Neural progenitor cell (in vitro differentiated cells): Measurements from ENCODE around the gene RHBDF1. TPM values are rescaled to one million over a fixed set of nuclear protein-coding genes. Genes with fewer than 3 reads are reported as not detected.
A peak's percentile ranks its signal among the peaks of the same experiment; 100 is the strongest.
"Not testable (repeated sequence)": the region's sequence is repeated elsewhere in the genome, so short reads cannot be mapped to it uniquely, and the experiment has no call there.

ENCODE experiments used
- DNase-seq: peaks from one replicate; pipeline ENCODE4 v3.0.0-alpha.2; 2016; ENCODE audit warnings: low spot score
- H2AFZ ChIP-seq: fragments of 200-600 bp; sonication (generic); replicated peaks from 2 replicates; pipeline ENCODE4 v1.6.1; 2016; ENCODE audit warnings: antibody characterized with exemption
- H3F3A ChIP-seq: fragments of 200-600 bp; sonication (generic); 2 replicates; pipeline ENCODE4 v1.6.1; 2016; ENCODE audit warnings: antibody characterized with exemption, low read depth
- H3K27ac ChIP-seq: fragments of 200-600 bp; sonication (generic); 2 replicates; pipeline ENCODE4 v1.5.1; 2016; ENCODE audit warnings: mild to moderate bottlenecking
- H3K27me3 ChIP-seq: fragments of 200-600 bp; sonication (generic); 2 replicates; pipeline ENCODE4 v1.6.1; 2016; ENCODE audit warnings: mild to moderate bottlenecking, moderate library complexity
- H3K36me3 ChIP-seq: fragments of 200-600 bp; sonication (generic); 2 replicates; pipeline ENCODE4 v1.5.1; 2016
- H3K4me1 ChIP-seq: fragments of 200-600 bp; sonication (generic); 2 replicates; pipeline ENCODE4 v1.6.1; 2016; ENCODE audit warnings: mixed run types
- H3K4me2 ChIP-seq: fragments of 200-600 bp; sonication (generic); 2 replicates; pipeline ENCODE4 v1.6.1; 2016
- H3K4me3 ChIP-seq: fragments of 200-600 bp; sonication (generic); 2 replicates; pipeline ENCODE4 v1.5.1; 2016
- H3K79me2 ChIP-seq: fragments of 200-600 bp; sonication (generic); 2 replicates; pipeline ENCODE4 v1.6.1; 2016; ENCODE audit warnings: low read depth
- H3K9ac ChIP-seq: fragments of 200-600 bp; sonication (generic); 2 replicates; pipeline ENCODE4 v1.6.1; 2016
- H3K9me3 ChIP-seq: fragments of 200-600 bp; sonication (generic); 2 replicates; pipeline ENCODE4 v1.5.1; 2016; ENCODE audit warnings: low read depth
- H4K20me1 ChIP-seq: fragments of 200-600 bp; sonication (generic); 2 replicates; pipeline ENCODE4 v1.6.1; 2016; ENCODE audit warnings: low read depth
- H3K27ac Mint-ChIP-seq: 3 replicates; pipeline ENCODE4 v1.8.0; 2021; ENCODE audit warnings: mixed read lengths
- H3K27me3 Mint-ChIP-seq: 2 replicates; pipeline ENCODE4 v1.8.0; 2022; ENCODE audit warnings: low read depth, mild to moderate bottlenecking, inconsistent platforms, moderate library complexity, mixed read lengths; ENCODE audit not compliant: insufficient read depth
- H3K36me3 Mint-ChIP-seq: 3 replicates; pipeline ENCODE4 v1.8.0; 2021; ENCODE audit warnings: mixed read lengths
- H3K4me1 Mint-ChIP-seq: 3 replicates; pipeline ENCODE4 v1.8.0; 2021; ENCODE audit warnings: mixed read lengths
- H3K4me3 Mint-ChIP-seq: 3 replicates; pipeline ENCODE4 v1.8.0; 2021; ENCODE audit warnings: mild to moderate bottlenecking, moderate library complexity, mixed read lengths
- H3K9me3 Mint-ChIP-seq: 3 replicates; pipeline ENCODE4 v1.8.0; 2020; ENCODE audit warnings: mixed read lengths
- EZH2 ChIP-seq: fragments of 200-600 bp; sonication (generic); IDR thresholded peaks from 2 replicates; pipeline ENCODE4 v1.6.1; 2017; ENCODE audit warnings: antibody characterized with exemption, mild to moderate bottlenecking, moderate library complexity
- EZH2phosphoT487 ChIP-seq: fragments of 200-600 bp; sonication (generic); IDR thresholded peaks from 2 replicates; pipeline ENCODE4 v1.6.1; 2017; ENCODE audit warnings: antibody characterized with exemption
- total RNA-seq: library from RNA; depleted of rRNA; stranded (reverse); fragments of >200 nt; gene quantifications from 2 replicates; pipeline ENCODE4 v1.2.3, GENCODE V29; 2015; ENCODE audit warnings: low replicate concordance
- TF ChIP-seq, protein P1 (sequence below): fragments of 200-600 bp; sonication (generic); IDR thresholded peaks from 2 replicates; pipeline ENCODE4 v1.5.1; 2017; ENCODE audit warnings: antibody characterized with exemption, mild to moderate bottlenecking

The RHBDF1 gene
- total RNA-seq, 1 donor from 2014 or later, result 11.0 TPM

DNA sequence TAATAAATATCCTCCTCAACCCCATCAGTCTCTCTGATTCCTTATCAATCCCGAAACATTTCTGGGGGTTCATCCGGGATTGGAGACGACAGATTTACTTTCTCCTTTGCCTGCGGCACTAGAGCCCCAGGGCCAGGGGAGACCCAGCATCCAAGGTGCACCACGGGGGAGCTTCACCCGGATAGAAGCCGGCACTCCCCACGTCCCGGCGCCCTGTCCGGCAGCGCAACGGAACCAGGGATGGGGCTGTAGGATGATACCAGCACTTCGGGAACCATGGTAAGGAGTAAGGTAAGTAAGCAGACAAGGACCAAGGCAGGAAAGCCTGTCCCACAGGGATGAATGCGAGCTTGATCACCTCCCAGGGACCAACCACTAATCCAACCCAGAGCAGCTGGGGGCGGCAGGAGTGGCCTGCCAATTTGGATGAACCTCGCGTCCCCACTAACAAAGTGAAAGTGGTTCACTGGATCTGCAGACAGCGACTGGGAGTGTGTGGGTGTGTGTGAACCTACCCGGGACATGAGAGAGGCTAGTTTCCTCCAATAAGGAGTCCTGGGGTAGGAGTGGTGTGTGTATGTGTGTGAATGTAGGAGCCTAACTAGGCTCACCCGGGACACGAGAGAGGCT lies 30.9 kb downstream of the RHBDF1 start:
- Mint-ChIP-seq H3K4me3 (no peak overlapping the region), H3K4me1 (no peaks in the 10 kb centered on the region), H3K27me3 (peaks cover 4% of the 10 kb centered on the region), H3K36me3 (peaks cover 40% of the 10 kb centered on the region), H3K27ac (no peak overlapping the region), H3K9me3 (peaks cover 3% of the 10 kb centered on the region)
- no peak for DNase-seq
- H3K27ac ChIP-seq, result no peak overlapping the region
- no peaks in the 10 kb centered on the region for H3K27me3 ChIP-seq
- no peak overlapping the region for H3K4me3 ChIP-seq
- H3K9ac ChIP-seq, result no peak overlapping the region
- H3K79me2 ChIP-seq, result no peaks in the 10 kb centered on the region
- no peaks in the 10 kb centered on the region for H3K9me3 ChIP-seq
- no peaks in the 10 kb centered on the region for H4K20me1 ChIP-seq
- TF ChIP-seq EZH2 (no peak), EZH2phosphoT487 (no peak)
- TF ChIP-seq, protein P1, sequence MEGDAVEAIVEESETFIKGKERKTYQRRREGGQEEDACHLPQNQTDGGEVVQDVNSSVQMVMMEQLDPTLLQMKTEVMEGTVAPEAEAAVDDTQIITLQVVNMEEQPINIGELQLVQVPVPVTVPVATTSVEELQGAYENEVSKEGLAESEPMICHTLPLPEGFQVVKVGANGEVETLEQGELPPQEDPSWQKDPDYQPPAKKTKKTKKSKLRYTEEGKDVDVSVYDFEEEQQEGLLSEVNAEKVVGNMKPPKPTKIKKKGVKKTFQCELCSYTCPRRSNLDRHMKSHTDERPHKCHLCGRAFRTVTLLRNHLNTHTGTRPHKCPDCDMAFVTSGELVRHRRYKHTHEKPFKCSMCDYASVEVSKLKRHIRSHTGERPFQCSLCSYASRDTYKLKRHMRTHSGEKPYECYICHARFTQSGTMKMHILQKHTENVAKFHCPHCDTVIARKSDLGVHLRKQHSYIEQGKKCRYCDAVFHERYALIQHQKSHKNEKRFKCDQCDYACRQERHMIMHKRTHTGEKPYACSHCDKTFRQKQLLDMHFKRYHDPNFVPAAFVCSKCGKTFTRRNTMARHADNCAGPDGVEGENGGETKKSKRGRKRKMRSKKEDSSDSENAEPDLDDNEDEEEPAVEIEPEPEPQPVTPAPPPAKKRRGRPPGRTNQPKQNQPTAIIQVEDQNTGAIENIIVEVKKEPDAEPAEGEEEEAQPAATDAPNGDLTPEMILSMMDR, result no peak
- no peak overlapping the region for H2AFZ ChIP-seq
- no peaks in the 10 kb centered on the region for H3K4me1 ChIP-seq
- H3K4me2 ChIP-seq, result no peak overlapping the region
- H3K36me3 ChIP-seq, result no peaks in the 10 kb centered on the region
- peaks cover 5% of the 10 kb centered on the region for H3F3A ChIP-seq

DNA sequence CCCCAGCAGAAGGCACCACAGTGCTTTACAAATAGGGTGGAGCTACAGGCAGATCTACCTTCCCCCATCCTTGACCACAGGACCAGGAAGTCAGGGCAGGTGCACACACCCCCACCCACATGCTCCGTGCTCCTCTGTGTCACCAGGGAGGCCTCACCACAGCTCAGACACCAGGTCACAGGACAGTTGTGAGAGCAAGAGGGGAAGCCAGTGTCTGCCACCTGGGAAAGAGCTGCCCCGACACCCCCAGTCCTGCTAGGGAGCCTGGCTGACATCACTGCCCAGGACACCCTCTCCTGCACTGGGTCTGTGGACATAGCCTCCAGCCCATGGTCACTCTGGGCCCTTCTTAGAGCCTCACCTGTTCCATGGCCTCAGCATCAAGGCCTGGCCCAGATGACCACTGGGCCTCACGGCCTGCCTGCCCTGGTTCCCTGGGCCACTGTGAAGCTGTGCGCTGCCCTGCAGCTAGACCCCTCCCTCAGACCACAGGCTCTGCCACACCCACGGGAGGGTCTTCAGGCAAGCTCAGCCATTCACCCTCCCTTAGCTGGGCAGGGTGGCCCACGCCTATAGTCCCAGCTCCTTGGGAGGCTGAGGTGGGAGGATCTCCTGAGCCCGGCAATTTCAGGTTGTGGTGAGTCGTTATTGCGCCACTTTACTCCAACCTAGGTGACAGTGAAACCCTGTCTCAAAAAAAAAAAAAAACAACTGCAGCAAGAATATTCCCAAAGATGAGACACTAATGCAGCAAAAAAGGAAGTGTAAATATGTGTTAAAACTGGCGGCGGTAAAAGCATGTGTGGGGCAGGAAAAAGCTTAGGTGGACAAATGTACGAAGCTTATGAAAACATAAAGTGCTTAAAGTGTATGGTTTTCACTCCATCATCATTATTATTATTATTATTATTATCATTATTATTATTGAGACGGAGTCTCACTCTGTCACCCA lies 33.2 kb downstream of the RHBDF1 start:
- H3K9me3 Mint-ChIP-seq, result peaks cover 3% of the 10 kb centered on the region
- peak overlapping the region; percentile 52 for H3K4me3 Mint-ChIP-seq
- peaks cover 2% of the 10 kb centered on the region for H3F3A ChIP-seq
- no peaks in the 10 kb centered on the region for H3K27me3 ChIP-seq
- H3K4me1 Mint-ChIP-seq, result no peaks in the 10 kb centered on the region
- no peak overlapping the region for H3K9ac ChIP-seq
- no peaks in the 10 kb centered on the region for H4K20me1 ChIP-seq
- H3K4me1 ChIP-seq, result no peaks in the 10 kb centered on the region
- no peaks in the 10 kb centered on the region for H3K79me2 ChIP-seq
- H3K27ac ChIP-seq, result no peak overlapping the region
- H3K4me2 ChIP-seq, result no peak overlapping the region
- peaks cover 4% of the 10 kb centered on the region for H3K27me3 Mint-ChIP-seq
- no peak overlapping the region for H3K4me3 ChIP-seq
- no peak for DNase-seq
- H3K9me3 ChIP-seq, result no peaks in the 10 kb centered on the region
- no peak overlapping the region for H3K27ac Mint-ChIP-seq
- no peak overlapping the region for H2AFZ ChIP-seq
- peaks cover 31% of the 10 kb centered on the region for H3K36me3 Mint-ChIP-seq
- no peaks in the 10 kb centered on the region for H3K36me3 ChIP-seq
- TF ChIP-seq EZH2phosphoT487, result no peak
- no peak for TF ChIP-seq EZH2
- TF ChIP-seq, protein P1, result no peak

DNA sequence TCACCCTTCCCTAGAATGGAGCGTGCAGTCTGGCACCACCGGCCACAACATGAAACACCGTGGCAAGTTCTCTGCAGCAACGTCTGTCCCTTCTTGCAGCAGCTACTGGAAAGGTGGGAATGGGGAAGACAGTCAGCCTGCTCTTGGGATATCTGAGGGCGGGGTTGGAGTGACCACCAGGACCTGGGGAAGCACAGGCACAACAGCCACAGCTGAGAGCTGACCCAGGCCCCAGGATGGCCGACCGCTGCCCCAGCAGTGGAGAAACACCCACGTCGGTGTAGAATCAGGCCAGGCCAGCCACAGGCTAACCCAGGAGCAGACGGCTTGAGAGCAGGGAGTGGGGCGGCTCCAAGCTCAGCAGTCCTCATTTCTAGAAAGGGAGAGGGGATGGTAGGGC lies 34.2 kb downstream of the RHBDF1 start:
- not testable (repeated sequence) for H3K4me3 ChIP-seq, H3K9ac ChIP-seq, DNase-seq, H3K36me3 ChIP-seq, H3K9me3 Mint-ChIP-seq, H3K27me3 ChIP-seq, H3K27ac Mint-ChIP-seq, H3K27ac ChIP-seq, H2AFZ ChIP-seq, H3K4me1 Mint-ChIP-seq, H3F3A ChIP-seq, H3K27me3 Mint-ChIP-seq, H3K4me1 ChIP-seq, H3K79me2 ChIP-seq, H3K4me2 ChIP-seq, H3K4me3 Mint-ChIP-seq, H4K20me1 ChIP-seq, H3K9me3 ChIP-seq
- H3K36me3 Mint-ChIP-seq, result peaks cover 25% of the 10 kb centered on the region

DNA sequence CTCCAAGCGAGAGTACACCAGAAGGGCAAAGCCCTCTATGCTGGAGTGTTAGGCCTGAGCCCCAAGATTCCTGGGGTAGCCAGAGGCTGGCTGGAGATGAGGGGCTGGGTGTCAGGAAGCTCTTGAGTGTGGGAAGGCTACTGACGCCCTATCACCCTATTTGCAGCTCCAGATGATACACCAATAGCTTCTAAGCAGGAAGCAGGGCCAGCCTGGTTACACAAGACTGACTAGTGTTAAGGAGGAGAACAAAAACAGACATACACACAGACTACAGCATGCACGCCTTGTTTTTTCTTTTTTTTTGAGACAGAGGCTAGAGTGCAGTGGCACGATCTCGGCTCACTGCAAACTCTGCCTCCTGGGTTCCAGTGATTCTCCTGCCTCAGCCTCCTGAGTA lies 34.9 kb downstream of the RHBDF1 start:
- no peaks in the 10 kb centered on the region for H3K4me1 ChIP-seq
- no peaks in the 10 kb centered on the region for H3K36me3 ChIP-seq
- H3K4me3 ChIP-seq, result no peak overlapping the region
- Mint-ChIP-seq H3K27me3 (peaks cover 2% of the 10 kb centered on the region), H3K4me1 (no peaks in the 10 kb centered on the region), H3K9me3 (peaks cover 3% of the 10 kb centered on the region), H3K27ac (no peak overlapping the region), H3K4me3 (no peak overlapping the region), H3K36me3 (peaks cover 19% of the 10 kb centered on the region)
- H2AFZ ChIP-seq, result no peak overlapping the region
- H3K9ac ChIP-seq, result no peak overlapping the region
- H3F3A ChIP-seq, result peaks cover 2% of the 10 kb centered on the region
- H3K4me2 ChIP-seq, result no peak overlapping the region
- no peaks in the 10 kb centered on the region for H3K27me3 ChIP-seq
- no peak overlapping the region for H3K27ac ChIP-seq
- DNase-seq, result no peak
- H3K79me2 ChIP-seq, result no peaks in the 10 kb centered on the region
- TF ChIP-seq EZH2 (no peak), EZH2phosphoT487 (no peak)
- TF ChIP-seq, protein P1, result no peak
- H3K9me3 ChIP-seq, result no peaks in the 10 kb centered on the region
- no peaks in the 10 kb centered on the region for H4K20me1 ChIP-seq
